Measurements from ENCODE around the gene STAM2. TPM values are rescaled to one million over a fixed set of nuclear protein-coding genes. Genes with fewer than 3 reads are reported as not detected.

Gene STAM2
- 41.4 and 60.1 TPM in 2 replicates for total RNA-seq

DNA sequence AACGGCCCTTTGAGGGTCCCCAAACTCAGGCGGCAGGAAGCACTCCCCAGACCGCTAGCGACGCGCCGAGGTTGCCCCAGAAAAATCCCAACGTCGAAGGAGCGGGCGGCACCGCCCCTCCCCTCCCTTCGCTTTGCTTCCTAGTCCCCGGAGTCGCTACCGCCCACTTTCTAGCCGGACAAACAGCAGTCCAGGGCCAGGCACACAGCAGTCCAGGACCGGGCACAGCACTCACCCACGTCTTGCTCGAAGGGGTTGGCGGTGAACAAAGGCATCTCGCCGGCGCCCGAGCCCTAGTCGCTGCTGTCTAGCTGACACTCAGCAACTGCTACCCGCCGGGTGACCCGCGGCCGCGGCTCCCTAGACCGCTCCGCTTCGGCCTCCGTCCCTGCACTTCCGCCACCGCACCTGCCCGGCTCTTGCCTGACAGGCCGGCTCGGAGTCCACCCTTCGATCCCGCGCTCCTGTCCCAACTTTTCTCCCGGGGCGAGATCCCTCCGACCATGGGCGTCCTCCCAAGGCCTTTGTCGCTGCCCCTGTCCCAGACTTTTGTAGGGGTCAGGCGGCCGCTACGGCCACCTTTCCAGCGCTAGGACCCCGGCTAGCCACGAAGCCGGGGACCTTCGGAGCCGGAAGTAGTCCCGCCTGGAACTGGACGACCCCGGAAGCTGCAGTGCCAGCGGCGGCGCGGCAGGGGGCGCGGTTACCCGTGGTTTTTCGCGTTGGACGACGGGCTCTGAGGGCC, at the start of gene STAM2:
Gene STAM2 (minus strand): TSS at position 396 of the 745 bp plus-strand sequence. CDS start 121 bp downstream, at position 275.

GRCh38 chr2:152098496-152099366, 76.8 kb downstream of the STAM2 start, which contains the start of gene CACNB4:
Gene CACNB4, minus strand, starts transcription at chr2:152099044.

Other genes with a start within 250 kb of the STAM2 start
- 0.73 and 1.2 TPM in 2 replicates for gene CACNB4, start 76.7 kb downstream of the STAM2 start, total RNA-seq
- gene FMNL2, start 159.4 kb upstream of the STAM2 start, total RNA-seq: 29.1 and 46.4 TPM in 2 replicates

Measured in smooth muscle cell of trachea (primary cell).